Stimulated activated CD4-positive, alpha-beta T cell treated with anti-CD3 and anti-CD28 coated beads, TNF-alpha, amount 100 ng/mL, for 1 hour (primary cell): ENCODE data around the gene MRPL41.
"Not testable (repeated sequence)": the region's sequence is repeated elsewhere in the genome, so short reads cannot be mapped to it uniquely, and the experiment has no call there.

Source experiments
- DNase-seq, 3 donors: peaks; one replicate each; pipeline ENCODE4 v3.0.0-alpha.2; 2020; ENCODE audit warnings: low read depth in 3 of 3, low spot score in 1 of 3

The MRPL41 gene

GRCh38 chr9:137581361-137582285 lies 29.9 kb downstream of the MRPL41 start:
- no peak for DNase-seq

GRCh38 chr9:137582286-137582860 lies 30.7 kb downstream of the MRPL41 start:
- DNase-seq = no peak

- DNase-seq = no peak
These were observed 31.7 kb downstream of the MRPL41 start for GRCh38 chr9:137583347-137583746.

- DNase-seq = no peak
These were observed 32.3 kb downstream of the MRPL41 start for GRCh38 chr9:137583957-137584356.

GRCh38 chr9:137586854-137587253 lies 35.2 kb downstream of the MRPL41 start:
- DNase-seq = no peak

GRCh38 chr9:137588311-137588710 lies 36.6 kb downstream of the MRPL41 start:
- no peak for DNase-seq

- no peak for DNase-seq
These were observed 37.2 kb downstream of the MRPL41 start for GRCh38 chr9:137588891-137589290.

GRCh38 chr9:137589441-137590122 lies 37.9 kb downstream of the MRPL41 start:
- no peak for DNase-seq

GRCh38 chr9:137590123-137590468 lies 38.4 kb downstream of the MRPL41 start:
- DNase-seq = no peak

GRCh38 chr9:137590469-137591383 lies 39.0 kb downstream of the MRPL41 start, which contains the start of gene ZMYND19:
ZMYND19 (minus strand) TSS chr9:137590512; CDS start chr9:137590263, 249 bp downstream.
- peak; percentile 69 to 94 (median 88) for DNase-seq

- no peak for DNase-seq
These were observed 41.1 kb downstream of the MRPL41 start for GRCh38 chr9:137592767-137593166.

- no peak for DNase-seq
These were observed 41.5 kb downstream of the MRPL41 start for GRCh38 chr9:137593176-137593575.

GRCh38 chr9:137596577-137596976 lies 44.9 kb downstream of the MRPL41 start:
- DNase-seq = not testable (repeated sequence)

GRCh38 chr9:137598943-137599342 lies 47.3 kb downstream of the MRPL41 start:
- DNase-seq = no peak
